ENCODE data around the gene RHOU. TPM values are rescaled to one million over a fixed set of nuclear protein-coding genes. Genes with fewer than 3 reads are reported as not detected.

Gene RHOU
- total and polyA plus RNA-seq, 4 donors, result 12.9 to 40.1 (median 23.4) TPM

Other genes starting within 250 kb of the RHOU start
- gene RNF187, start 248.1 kb upstream of the RHOU start, total RNA-seq, result 100 to 1,000 TPM in 1 of 2 donors, 10 to 100 TPM in 1; 40.7 to 130 TPM
- gene RNF187, start 248.1 kb upstream of the RHOU start, polyA plus RNA-seq, result 10 to 100 TPM; 27.5 to 33.7 TPM

Measured in lung (tissue), 4 donors.